Stimulated activated memory B cell treated with anti-CD40 and anti-IgM and Interleukin-4, amounts not matched to agents 10 μg/mL and 1 μg/mL and 100 μg/mL, for 72 hours (primary cell): Measurements from ENCODE around the gene KRT8.

Source experiments
- ATAC-seq: fragments of 150-1000 bp; cut with Tn5 transposase; 2 replicates; pipeline ENCODE4 v1.10.0; 2021
- H3K27ac Mint-ChIP-seq: one replicate; pipeline ENCODE4 v1.8.0; 2022; ENCODE audit warnings: mild to moderate bottlenecking, mixed read lengths
- H3K27me3 Mint-ChIP-seq: one replicate; pipeline ENCODE4 v1.8.0; 2022; ENCODE audit warnings: mixed read lengths
- H3K36me3 Mint-ChIP-seq: one replicate; pipeline ENCODE4 v1.8.0; 2022; ENCODE audit warnings: mixed read lengths
- H3K4me1 Mint-ChIP-seq: one replicate; pipeline ENCODE4 v1.8.0; 2022; ENCODE audit warnings: mixed read lengths
- H3K4me3 Mint-ChIP-seq: one replicate; pipeline ENCODE4 v1.8.0; 2022; ENCODE audit warnings: mild to moderate bottlenecking, moderate library complexity, mixed read lengths
- H3K9me3 Mint-ChIP-seq: one replicate; pipeline ENCODE4 v1.8.0; 2022; ENCODE audit warnings: mixed read lengths

The KRT8 gene

GRCh38 chr12:52913431-52913821, 8.6 kb upstream of the KRT8 start:
- Mint-ChIP-seq H3K36me3 (no peaks in the 10 kb centered on the region), H3K4me1 (no peaks in the 10 kb centered on the region), H3K27ac (no peak overlapping the region), H3K27me3 (peaks cover 8% of the 10 kb centered on the region), H3K4me3 (no peak overlapping the region), H3K9me3 (peaks cover 4% of the 10 kb centered on the region)
- no peak for ATAC-seq

DNA sequence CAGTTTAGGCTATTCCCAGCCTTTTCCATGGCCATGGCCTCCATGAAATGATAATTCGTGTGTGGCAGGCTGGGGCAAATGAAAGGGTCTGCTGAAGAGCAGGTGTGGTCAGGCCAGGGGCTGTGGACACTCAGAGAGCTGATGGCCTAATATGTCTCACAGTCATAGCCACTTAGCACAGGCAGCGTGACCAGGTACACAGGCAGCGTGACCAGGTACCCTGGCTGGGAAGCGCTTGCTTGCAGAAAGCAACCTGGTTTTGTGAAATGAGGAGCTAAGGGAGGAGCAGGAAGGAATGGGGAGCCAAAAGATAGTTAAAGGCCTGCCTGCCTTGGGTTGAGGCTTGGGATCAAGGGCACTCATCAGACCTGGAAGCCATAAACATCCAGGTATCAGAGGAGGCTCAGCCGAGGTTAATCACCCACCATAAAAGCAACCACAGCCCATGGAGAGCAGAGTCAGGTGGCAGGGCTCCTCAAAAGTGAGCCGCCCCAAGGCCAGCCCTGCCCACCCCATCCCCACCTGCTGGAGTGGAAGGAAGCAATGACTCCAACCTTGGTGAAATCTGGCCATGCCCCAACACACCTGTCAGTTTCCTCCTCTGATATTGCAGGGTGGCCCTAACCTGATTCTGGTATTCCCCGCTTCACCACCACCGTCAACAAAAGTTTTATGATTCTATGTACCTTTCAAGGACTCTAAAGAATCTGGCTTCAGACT, 8.0 kb upstream of the KRT8 start:
- peaks cover 3% of the 10 kb centered on the region for H3K9me3 Mint-ChIP-seq
- H3K27ac Mint-ChIP-seq = no peak overlapping the region
- no peak for ATAC-seq
- no peaks in the 10 kb centered on the region for H3K4me1 Mint-ChIP-seq
- no peak overlapping the region for H3K4me3 Mint-ChIP-seq
- no peaks in the 10 kb centered on the region for H3K36me3 Mint-ChIP-seq
- peaks cover 14% of the 10 kb centered on the region for H3K27me3 Mint-ChIP-seq

DNA sequence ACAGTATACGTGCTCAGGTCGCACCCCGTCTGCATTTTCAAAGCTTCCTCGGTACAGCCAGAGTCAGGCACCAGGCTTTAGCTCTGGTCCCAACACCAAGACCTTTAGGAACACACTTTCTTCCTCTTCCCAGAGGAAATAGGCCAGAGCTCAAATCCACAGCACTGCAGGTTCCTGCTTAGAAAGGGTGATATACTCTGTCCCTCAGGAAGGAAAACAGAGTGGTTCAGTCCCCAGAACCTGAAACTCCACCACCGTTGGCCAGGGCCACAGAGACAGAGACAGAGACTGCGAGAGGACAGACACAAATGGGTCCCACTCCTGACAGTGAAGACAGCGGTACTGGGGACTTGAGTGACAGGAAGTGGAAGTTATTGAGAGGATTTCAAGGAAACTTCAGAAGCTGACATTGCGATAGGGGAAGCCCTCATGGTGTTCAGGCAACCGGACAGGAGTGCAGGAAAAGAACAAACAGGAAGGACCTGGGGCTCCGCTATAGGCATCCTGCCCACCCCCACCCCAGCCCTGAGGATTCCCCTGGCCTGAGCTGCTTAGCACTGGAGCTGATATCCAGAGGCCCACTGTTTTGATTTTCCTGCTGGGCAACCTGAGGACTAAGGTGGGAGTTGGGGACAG, 5.5 kb upstream of the KRT8 start:
- peaks cover 31% of the 10 kb centered on the region for H3K27me3 Mint-ChIP-seq
- H3K27ac Mint-ChIP-seq = no peak overlapping the region
- no peaks in the 10 kb centered on the region for H3K9me3 Mint-ChIP-seq
- no peaks in the 10 kb centered on the region for H3K36me3 Mint-ChIP-seq
- no peaks in the 10 kb centered on the region for H3K4me1 Mint-ChIP-seq
- H3K4me3 Mint-ChIP-seq = no peak overlapping the region
- ATAC-seq = no peak

GRCh38 chr12:52909796-52910195, 4.9 kb upstream of the KRT8 start:
- Mint-ChIP-seq H3K4me1 (no peaks in the 10 kb centered on the region), H3K27me3 (peaks cover 32% of the 10 kb centered on the region), H3K27ac (no peak overlapping the region), H3K36me3 (no peaks in the 10 kb centered on the region), H3K9me3 (no peaks in the 10 kb centered on the region), H3K4me3 (no peak overlapping the region)
- ATAC-seq = no peak

GRCh38 chr12:52909331-52909730, 4.5 kb upstream of the KRT8 start:
- ATAC-seq = no peak
- no peak overlapping the region for H3K27ac Mint-ChIP-seq
- H3K36me3 Mint-ChIP-seq = no peaks in the 10 kb centered on the region
- no peaks in the 10 kb centered on the region for H3K9me3 Mint-ChIP-seq
- H3K27me3 Mint-ChIP-seq = peaks cover 36% of the 10 kb centered on the region
- H3K4me1 Mint-ChIP-seq = no peaks in the 10 kb centered on the region
- H3K4me3 Mint-ChIP-seq = no peak overlapping the region

DNA sequence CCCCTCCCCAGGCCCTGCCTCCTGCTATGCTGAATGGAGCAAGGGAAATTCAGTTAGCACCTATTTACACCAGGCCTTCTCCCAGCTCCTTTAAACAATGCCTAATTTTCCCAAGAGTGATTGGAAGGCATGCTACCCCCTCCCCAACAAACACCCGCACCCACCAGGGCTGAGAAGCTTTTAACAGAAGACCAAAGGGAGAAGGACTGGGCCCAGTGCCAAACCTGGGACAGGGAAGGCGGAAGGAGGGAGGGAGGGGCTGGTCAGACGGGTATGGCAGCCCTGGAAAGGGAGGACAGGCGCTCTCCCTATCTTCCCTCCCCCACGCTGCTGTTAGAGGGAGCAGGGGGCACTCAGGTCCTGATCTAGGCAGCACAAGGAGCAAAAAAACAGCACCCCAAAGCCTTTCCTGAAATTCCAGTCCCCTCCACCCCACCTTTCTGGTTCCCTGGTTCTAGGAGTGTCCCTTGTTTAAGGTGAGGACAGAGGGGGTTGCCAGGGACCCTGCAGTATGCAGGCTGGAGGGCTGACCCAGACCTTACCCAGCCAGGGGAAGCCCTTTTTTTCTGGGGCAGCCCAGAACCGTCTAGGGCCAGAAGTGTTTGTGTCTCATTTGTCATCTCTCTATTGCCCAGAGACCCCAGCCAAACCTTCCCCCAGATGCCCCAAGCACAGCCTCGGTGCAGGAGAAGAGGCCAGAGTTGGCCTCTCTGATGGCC, 2.4 kb upstream of the KRT8 start:
- Mint-ChIP-seq H3K36me3 (no peaks in the 10 kb centered on the region), H3K4me1 (peaks cover 7% of the 10 kb centered on the region), H3K27ac (no peak overlapping the region), H3K9me3 (no peaks in the 10 kb centered on the region), H3K27me3 (peaks cover 40% of the 10 kb centered on the region), H3K4me3 (no peak overlapping the region)
- no peak for ATAC-seq

DNA sequence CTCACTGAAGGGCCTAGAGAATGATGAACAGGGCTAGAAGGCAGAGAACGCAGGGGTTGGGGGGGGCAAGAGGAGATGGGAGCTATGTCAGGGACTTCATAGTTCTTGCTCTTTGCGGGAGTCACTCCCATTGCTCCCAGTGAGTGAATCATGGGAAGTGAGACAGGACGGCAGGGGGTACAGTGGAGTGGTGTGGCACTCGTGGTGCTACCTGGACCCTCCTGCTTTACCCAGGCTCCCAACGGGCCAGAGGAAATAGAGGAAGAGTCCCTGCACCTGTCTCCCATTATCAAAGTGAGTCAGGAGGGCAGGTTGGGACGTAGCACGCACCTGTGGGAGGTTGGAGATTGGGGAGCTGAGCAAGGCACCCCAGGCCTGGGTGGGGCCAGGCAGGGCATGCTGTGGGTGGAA, 1.3 kb upstream of the KRT8 start:
- no peak for ATAC-seq
- peaks cover 7% of the 10 kb centered on the region for H3K4me1 Mint-ChIP-seq
- H3K27ac Mint-ChIP-seq = no peak overlapping the region
- no peak overlapping the region for H3K4me3 Mint-ChIP-seq
- no peaks in the 10 kb centered on the region for H3K36me3 Mint-ChIP-seq
- peaks cover 49% of the 10 kb centered on the region for H3K27me3 Mint-ChIP-seq
- no peaks in the 10 kb centered on the region for H3K9me3 Mint-ChIP-seq

- peaks cover 7% of the 10 kb centered on the region for H3K4me1 Mint-ChIP-seq
- H3K27ac Mint-ChIP-seq = peak overlapping the region; percentile 65
- H3K36me3 Mint-ChIP-seq = no peaks in the 10 kb centered on the region
Measured at GRCh38 chr12:52903855-52904508, 894 bp downstream of the KRT8 start.

GRCh38 chr12:52903285-52903854, 1.5 kb downstream of the KRT8 start:
- ATAC-seq = peak; percentile 66
- no peaks in the 10 kb centered on the region for H3K36me3 Mint-ChIP-seq
- peaks cover 7% of the 10 kb centered on the region for H3K4me1 Mint-ChIP-seq
- H3K27ac Mint-ChIP-seq = peak overlapping the region; percentile 65
- peak overlapping the region; percentile 38 for H3K4me3 Mint-ChIP-seq
- peaks cover 68% of the 10 kb centered on the region for H3K27me3 Mint-ChIP-seq
- H3K9me3 Mint-ChIP-seq = no peaks in the 10 kb centered on the region

More at GRCh38 chr12:52903855-52904508, 894 bp downstream of the KRT8 start:
- no peaks in the 10 kb centered on the region for H3K9me3 Mint-ChIP-seq
- peak; percentile 52 for ATAC-seq
- peaks cover 70% of the 10 kb centered on the region for H3K27me3 Mint-ChIP-seq
- peak overlapping the region; percentile 77 for H3K4me3 Mint-ChIP-seq

- Mint-ChIP-seq H3K27ac (no peak overlapping the region), H3K36me3 (no peaks in the 10 kb centered on the region), H3K9me3 (no peaks in the 10 kb centered on the region), H3K4me1 (peaks cover 7% of the 10 kb centered on the region), H3K27me3 (peaks cover 68% of the 10 kb centered on the region), H3K4me3 (no peak overlapping the region)
- ATAC-seq = no peak
Measured at GRCh38 chr12:52901715-52902541, 2.9 kb downstream of the KRT8 start.

DNA sequence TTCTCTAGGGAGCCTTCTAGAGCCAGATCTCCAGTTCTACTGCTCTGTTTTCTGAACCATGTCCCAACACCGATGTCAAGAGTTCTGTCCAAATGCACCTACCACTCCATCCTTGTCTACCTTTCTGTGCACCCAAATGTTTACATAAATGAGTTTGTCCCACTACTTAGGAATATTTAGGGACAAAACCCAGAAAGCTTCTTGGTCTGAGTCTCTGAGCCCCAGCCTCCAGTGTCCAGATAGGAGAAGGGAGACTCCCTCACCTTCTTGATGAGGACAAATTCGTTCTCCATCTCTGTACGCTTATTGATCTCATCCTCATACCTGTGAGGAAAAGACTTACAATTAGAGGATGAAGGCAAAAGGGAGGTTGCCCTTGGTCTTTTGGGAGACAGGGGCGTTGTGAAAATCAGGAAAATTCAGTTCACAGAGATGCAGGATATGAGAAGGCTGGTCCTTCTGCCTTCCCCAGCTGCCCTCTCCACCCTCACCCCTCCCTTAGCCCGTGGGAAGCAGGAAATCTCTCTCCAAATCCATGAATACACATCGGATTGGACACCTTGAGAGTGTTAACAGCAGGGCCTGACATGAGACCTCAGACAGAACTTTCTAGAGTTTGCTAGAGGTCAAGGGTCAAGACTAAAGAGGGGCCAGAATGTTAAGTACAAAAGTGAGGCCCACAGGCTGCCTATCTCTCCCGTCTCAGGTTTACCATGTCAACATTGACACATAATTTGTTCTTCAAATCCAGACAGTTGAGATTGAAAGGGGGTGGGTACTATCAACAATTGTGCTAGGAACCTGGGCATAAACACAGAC, 3.8 kb downstream of the KRT8 start:
- H3K27ac Mint-ChIP-seq = no peak overlapping the region
- H3K36me3 Mint-ChIP-seq = no peaks in the 10 kb centered on the region
- H3K27me3 Mint-ChIP-seq = peaks cover 63% of the 10 kb centered on the region
- peaks cover 7% of the 10 kb centered on the region for H3K4me1 Mint-ChIP-seq
- no peak overlapping the region for H3K4me3 Mint-ChIP-seq
- no peaks in the 10 kb centered on the region for H3K9me3 Mint-ChIP-seq
- ATAC-seq = no peak

- Mint-ChIP-seq H3K4me3 (no peak overlapping the region), H3K4me1 (peaks cover 7% of the 10 kb centered on the region), H3K36me3 (no peaks in the 10 kb centered on the region), H3K27ac (no peak overlapping the region), H3K9me3 (no peaks in the 10 kb centered on the region), H3K27me3 (peaks cover 57% of the 10 kb centered on the region)
- no peak for ATAC-seq
Measured at GRCh38 chr12:52900166-52900895, 4.5 kb downstream of the KRT8 start.

- H3K27ac Mint-ChIP-seq = no peak overlapping the region
- peaks cover 7% of the 10 kb centered on the region for H3K4me1 Mint-ChIP-seq
- no peak for ATAC-seq
- no peaks in the 10 kb centered on the region for H3K9me3 Mint-ChIP-seq
- H3K4me3 Mint-ChIP-seq = no peak overlapping the region
- no peaks in the 10 kb centered on the region for H3K36me3 Mint-ChIP-seq
- H3K27me3 Mint-ChIP-seq = peaks cover 53% of the 10 kb centered on the region
Measured at GRCh38 chr12:52899338-52900035, 5.4 kb downstream of the KRT8 start.
